Neural cell (in vitro differentiated cells): ENCODE results near the gene MYOF. TPM values are rescaled to one million over a fixed set of nuclear protein-coding genes. Genes with fewer than 3 reads are reported as not detected.

Experiments used
- H2AFZ ChIP-seq: fragments of 200-600, 300-800 bp; sonication (generic), shearing (Covaris generic); 2 replicates; pipeline ENCODE4 v1.6.0; 2014; ENCODE audit warnings: low read depth, mild to moderate bottlenecking, antibody characterized with exemption, low read length, moderate library complexity
- H3F3A ChIP-seq: fragments of 200-600 bp; shearing (Covaris generic); 2 replicates; pipeline ENCODE4 v1.6.1; 2016; ENCODE audit warnings: mild to moderate bottlenecking, moderate library complexity, mixed read lengths, antibody characterized with exemption, low read length; ENCODE audit not compliant: insufficient read depth, poor library complexity, severe bottlenecking
- H3K27ac ChIP-seq: fragments of 200-600, 300-800 bp; sonication (generic), shearing (Covaris generic); 2 replicates; pipeline ENCODE4 v1.5.1; 2014; ENCODE audit warnings: mild to moderate bottlenecking, low read length, moderate library complexity
- H3K27me3 ChIP-seq: fragments of 300-800, 200-600 bp; sonication (generic), shearing (Covaris generic); 2 replicates; pipeline ENCODE4 v1.6.0; 2014; ENCODE audit warnings: mild to moderate bottlenecking, low read depth, low read length, moderate library complexity; ENCODE audit not compliant: insufficient read depth
- H3K36me3 ChIP-seq: fragments of 300-800, 200-600 bp; sonication (generic), shearing (Covaris generic); 2 replicates; pipeline ENCODE4 v1.5.1; 2014; ENCODE audit warnings: mild to moderate bottlenecking, antibody characterized with exemption, low read length, moderate library complexity; ENCODE audit not compliant: insufficient read depth
- H3K4me2 ChIP-seq: fragments of 300-800, 200-600 bp; sonication (generic), shearing (Covaris generic); 2 replicates; pipeline ENCODE4 v1.6.0; 2014; ENCODE audit warnings: mild to moderate bottlenecking, low read length
- H3K4me3 ChIP-seq: fragments of 300-800, 200-600 bp; sonication (generic), shearing (Covaris generic); 2 replicates; pipeline ENCODE4 v1.5.1; 2014; ENCODE audit warnings: mild to moderate bottlenecking, low read length, moderate library complexity
- H3K79me2 ChIP-seq: fragments of 200-600 bp; shearing (Covaris generic); replicated peaks from 2 replicates; pipeline ENCODE4 v1.6.0; 2014; ENCODE audit warnings: mild to moderate bottlenecking, low read length, moderate library complexity; ENCODE audit not compliant: insufficient read depth
- H3K9ac ChIP-seq: fragments of 300-800, 200-600 bp; sonication (generic), shearing (Covaris generic); 2 replicates; pipeline ENCODE4 v1.6.1; 2016; ENCODE audit warnings: mild to moderate bottlenecking, low read length, mixed read lengths
- H3K9me2 ChIP-seq: fragments of 200-600 bp; shearing (Covaris generic); 2 replicates; pipeline ENCODE4 v1.6.1; 2016; ENCODE audit warnings: mild to moderate bottlenecking, low read length, mixed read lengths; ENCODE audit not compliant: insufficient read depth
- H3K9me3 ChIP-seq: fragments of 200-600, 300-800 bp; sonication (generic), shearing (Covaris generic); 2 replicates; pipeline ENCODE4 v1.6.1; 2016; ENCODE audit warnings: mild to moderate bottlenecking, mixed run types, low read length, moderate library complexity, mixed read lengths
- H4K20me1 ChIP-seq: fragments of 200-600 bp; shearing (Covaris generic); 2 replicates; pipeline ENCODE4 v1.6.1; 2016; ENCODE audit warnings: mild to moderate bottlenecking, mixed run types; ENCODE audit not compliant: insufficient read depth
- EP300 ChIP-seq: fragments of 450-650 bp; conservative IDR thresholded peaks from 2 replicates; pipeline ENCODE4 v1.6.1; 2014; ENCODE audit warnings: antibody characterized with exemption, mild to moderate bottlenecking, moderate library complexity; ENCODE audit not compliant: poor library complexity, severe bottlenecking
- EZH2 ChIP-seq: fragments of 200-600, 300-800 bp; shearing (Covaris generic), sonication (generic); IDR thresholded peaks from 2 replicates; pipeline ENCODE4 v1.6.1; 2014; ENCODE audit warnings: antibody characterized with exemption, low read length, borderline replicate concordance, mild to moderate bottlenecking; ENCODE audit not compliant: insufficient read depth, poor library complexity, severe bottlenecking
- MXI1 ChIP-seq: fragments of 450-650 bp; conservative IDR thresholded peaks from 2 replicates; pipeline ENCODE4 v1.6.1; 2014; ENCODE audit warnings: antibody characterized with exemption, mild to moderate bottlenecking; ENCODE audit not compliant: poor library complexity, severe bottlenecking
- POLR2AphosphoS5 ChIP-seq: IDR thresholded peaks from 2 replicates; pipeline ENCODE4 v1.6.1; 2012
- RAD21 ChIP-seq: fragments of 450-650 bp; conservative IDR thresholded peaks from 2 replicates; pipeline ENCODE4 v1.6.1; 2014; ENCODE audit warnings: antibody characterized with exemption, mild to moderate bottlenecking, moderate library complexity
- SMC3 ChIP-seq: fragments of 450-650 bp; conservative IDR thresholded peaks from 2 replicates; pipeline ENCODE4 v1.6.1; 2014; ENCODE audit warnings: antibody characterized with exemption, mild to moderate bottlenecking, moderate library complexity; ENCODE audit not compliant: poor library complexity
- TAF1 ChIP-seq: IDR thresholded peaks from 2 replicates; pipeline ENCODE4 v1.6.1; 2012; ENCODE audit warnings: low read depth
- polyA plus RNA-seq: library from polyadenylated mRNA; depleted of rRNA; stranded (reverse); fragments of >200 nt; gene quantifications from 2 replicates; pipeline ENCODE4 v1.2.3, GENCODE V29; 2014
- TF ChIP-seq, protein P1 (sequence below): fragments of 450-650 bp; IDR thresholded peaks from 2 replicates; pipeline ENCODE4 v1.5.1; 2014; ENCODE audit warnings: antibody characterized with exemption, mild to moderate bottlenecking, moderate library complexity; ENCODE audit not compliant: poor library complexity, severe bottlenecking
- TF ChIP-seq, protein P2 (sequence below): IDR thresholded peaks from 2 replicates; pipeline ENCODE4 v1.6.1; 2012; ENCODE audit warnings: borderline replicate concordance

The MYOF gene
- polyA plus RNA-seq, 1 donor from 2014 or later, result 0.47 TPM

DNA sequence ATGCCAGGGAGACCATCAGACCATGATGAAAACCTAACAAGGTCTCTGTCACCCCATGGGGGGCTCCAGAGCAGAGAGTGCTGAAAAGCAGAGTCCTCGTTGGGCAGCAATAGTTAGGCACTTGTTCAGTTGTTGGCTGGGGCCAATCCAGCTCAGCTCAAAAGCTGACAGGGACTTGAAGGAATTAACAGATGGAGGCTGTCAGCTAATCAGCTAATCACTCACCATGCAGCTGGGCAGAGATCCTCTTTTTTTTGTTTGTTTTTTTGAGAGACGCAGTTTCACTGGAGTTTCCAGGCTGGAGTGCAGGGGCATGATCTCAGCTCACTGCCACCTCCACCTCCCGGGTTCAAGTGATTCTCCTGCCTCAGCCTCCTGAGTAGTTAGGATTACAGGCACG, 32.4 kb upstream of the MYOF start:
- H3F3A ChIP-seq, result no peaks in the 10 kb centered on the region
- no peak overlapping the region for H3K9ac ChIP-seq
- TF ChIP-seq EZH2 (no peak), TAF1 (no peak), EP300 (no peak), MXI1 (no peak), SMC3 (no peak), POLR2AphosphoS5 (no peak)
- TF ChIP-seq, protein P1, sequence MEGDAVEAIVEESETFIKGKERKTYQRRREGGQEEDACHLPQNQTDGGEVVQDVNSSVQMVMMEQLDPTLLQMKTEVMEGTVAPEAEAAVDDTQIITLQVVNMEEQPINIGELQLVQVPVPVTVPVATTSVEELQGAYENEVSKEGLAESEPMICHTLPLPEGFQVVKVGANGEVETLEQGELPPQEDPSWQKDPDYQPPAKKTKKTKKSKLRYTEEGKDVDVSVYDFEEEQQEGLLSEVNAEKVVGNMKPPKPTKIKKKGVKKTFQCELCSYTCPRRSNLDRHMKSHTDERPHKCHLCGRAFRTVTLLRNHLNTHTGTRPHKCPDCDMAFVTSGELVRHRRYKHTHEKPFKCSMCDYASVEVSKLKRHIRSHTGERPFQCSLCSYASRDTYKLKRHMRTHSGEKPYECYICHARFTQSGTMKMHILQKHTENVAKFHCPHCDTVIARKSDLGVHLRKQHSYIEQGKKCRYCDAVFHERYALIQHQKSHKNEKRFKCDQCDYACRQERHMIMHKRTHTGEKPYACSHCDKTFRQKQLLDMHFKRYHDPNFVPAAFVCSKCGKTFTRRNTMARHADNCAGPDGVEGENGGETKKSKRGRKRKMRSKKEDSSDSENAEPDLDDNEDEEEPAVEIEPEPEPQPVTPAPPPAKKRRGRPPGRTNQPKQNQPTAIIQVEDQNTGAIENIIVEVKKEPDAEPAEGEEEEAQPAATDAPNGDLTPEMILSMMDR, result no peak
- TF ChIP-seq, protein P2, sequence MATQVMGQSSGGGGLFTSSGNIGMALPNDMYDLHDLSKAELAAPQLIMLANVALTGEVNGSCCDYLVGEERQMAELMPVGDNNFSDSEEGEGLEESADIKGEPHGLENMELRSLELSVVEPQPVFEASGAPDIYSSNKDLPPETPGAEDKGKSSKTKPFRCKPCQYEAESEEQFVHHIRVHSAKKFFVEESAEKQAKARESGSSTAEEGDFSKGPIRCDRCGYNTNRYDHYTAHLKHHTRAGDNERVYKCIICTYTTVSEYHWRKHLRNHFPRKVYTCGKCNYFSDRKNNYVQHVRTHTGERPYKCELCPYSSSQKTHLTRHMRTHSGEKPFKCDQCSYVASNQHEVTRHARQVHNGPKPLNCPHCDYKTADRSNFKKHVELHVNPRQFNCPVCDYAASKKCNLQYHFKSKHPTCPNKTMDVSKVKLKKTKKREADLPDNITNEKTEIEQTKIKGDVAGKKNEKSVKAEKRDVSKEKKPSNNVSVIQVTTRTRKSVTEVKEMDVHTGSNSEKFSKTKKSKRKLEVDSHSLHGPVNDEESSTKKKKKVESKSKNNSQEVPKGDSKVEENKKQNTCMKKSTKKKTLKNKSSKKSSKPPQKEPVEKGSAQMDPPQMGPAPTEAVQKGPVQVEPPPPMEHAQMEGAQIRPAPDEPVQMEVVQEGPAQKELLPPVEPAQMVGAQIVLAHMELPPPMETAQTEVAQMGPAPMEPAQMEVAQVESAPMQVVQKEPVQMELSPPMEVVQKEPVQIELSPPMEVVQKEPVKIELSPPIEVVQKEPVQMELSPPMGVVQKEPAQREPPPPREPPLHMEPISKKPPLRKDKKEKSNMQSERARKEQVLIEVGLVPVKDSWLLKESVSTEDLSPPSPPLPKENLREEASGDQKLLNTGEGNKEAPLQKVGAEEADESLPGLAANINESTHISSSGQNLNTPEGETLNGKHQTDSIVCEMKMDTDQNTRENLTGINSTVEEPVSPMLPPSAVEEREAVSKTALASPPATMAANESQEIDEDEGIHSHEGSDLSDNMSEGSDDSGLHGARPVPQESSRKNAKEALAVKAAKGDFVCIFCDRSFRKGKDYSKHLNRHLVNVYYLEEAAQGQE, result no peak
- H3K4me3 ChIP-seq, result no peak overlapping the region
- no peak overlapping the region for H2AFZ ChIP-seq
- H3K27ac ChIP-seq, result no peak overlapping the region
- H3K27me3 ChIP-seq, result no peaks in the 10 kb centered on the region
- no peaks in the 10 kb centered on the region for H3K79me2 ChIP-seq
- no peaks in the 10 kb centered on the region for H3K9me2 ChIP-seq
- no peak overlapping the region for H3K4me2 ChIP-seq
- H3K9me3 ChIP-seq, result no peaks in the 10 kb centered on the region
- H4K20me1 ChIP-seq, result no peaks in the 10 kb centered on the region
- no peaks in the 10 kb centered on the region for H3K36me3 ChIP-seq

DNA sequence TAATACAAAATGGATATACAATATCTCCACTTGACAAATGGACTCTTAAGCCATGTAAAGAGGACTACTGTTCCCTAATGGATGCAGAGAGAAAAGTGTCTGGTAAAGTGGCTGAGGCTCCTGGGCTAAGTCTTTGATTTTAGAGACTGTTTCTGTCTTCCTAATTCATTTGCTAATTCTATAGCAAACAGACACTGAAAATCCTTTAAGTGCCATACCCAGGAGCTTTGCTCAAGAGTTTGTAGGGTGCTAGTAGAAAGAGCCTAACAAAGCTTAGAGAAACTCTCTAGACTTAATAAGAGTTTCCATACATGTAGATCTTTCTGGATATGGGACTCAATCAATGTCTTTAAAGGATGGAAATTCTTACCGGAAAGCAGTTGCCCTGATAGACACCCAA, 31.0 kb upstream of the MYOF start:
- H3K9me3 ChIP-seq, result no peaks in the 10 kb centered on the region
- H3K36me3 ChIP-seq, result no peaks in the 10 kb centered on the region
- H3K79me2 ChIP-seq, result no peaks in the 10 kb centered on the region
- H3K4me2 ChIP-seq, result no peak overlapping the region
- H3K9ac ChIP-seq, result no peak overlapping the region
- H3K4me3 ChIP-seq, result no peak overlapping the region
- H3K27me3 ChIP-seq, result no peaks in the 10 kb centered on the region
- no peaks in the 10 kb centered on the region for H4K20me1 ChIP-seq
- no peak overlapping the region for H2AFZ ChIP-seq
- H3K9me2 ChIP-seq, result no peaks in the 10 kb centered on the region
- TF ChIP-seq SMC3, result no peak
- H3K27ac ChIP-seq, result no peak overlapping the region
- no peaks in the 10 kb centered on the region for H3F3A ChIP-seq

DNA sequence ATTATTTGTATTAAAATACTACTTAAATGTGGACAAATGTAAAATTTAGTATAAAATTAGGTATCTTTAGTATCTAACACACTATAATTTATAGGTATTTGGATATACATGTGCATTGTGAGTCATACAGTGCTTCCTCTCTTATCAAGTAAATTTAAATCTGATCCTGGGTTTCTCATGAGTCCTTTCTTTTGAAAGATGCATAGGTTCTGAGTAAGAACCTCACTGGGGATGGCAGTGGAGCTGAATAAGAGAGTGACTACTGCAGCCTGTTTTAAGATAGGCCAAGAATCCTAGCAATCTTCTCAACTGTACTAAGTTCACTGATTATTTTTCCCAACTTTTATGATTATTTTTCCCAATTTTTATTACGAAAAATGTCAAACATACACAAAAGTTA, 30.4 kb upstream of the MYOF start:
- H3K9me2 ChIP-seq, result no peaks in the 10 kb centered on the region
- H3K27me3 ChIP-seq, result no peaks in the 10 kb centered on the region
- H3K9me3 ChIP-seq, result no peaks in the 10 kb centered on the region
- no peak overlapping the region for H3K4me3 ChIP-seq
- no peak for TF ChIP-seq TAF1
- TF ChIP-seq RAD21, result no peak
- TF ChIP-seq, protein P1, result no peak
- no peak for TF ChIP-seq EP300
- no peak for TF ChIP-seq MXI1
- TF ChIP-seq EZH2, result no peak
- TF ChIP-seq, protein P2, result no peak
- TF ChIP-seq SMC3, result no peak
- TF ChIP-seq POLR2AphosphoS5, result no peak
- no peaks in the 10 kb centered on the region for H4K20me1 ChIP-seq
- no peaks in the 10 kb centered on the region for H3F3A ChIP-seq
- H3K9ac ChIP-seq, result no peak overlapping the region
- no peaks in the 10 kb centered on the region for H3K36me3 ChIP-seq
- H3K4me2 ChIP-seq, result no peak overlapping the region
- H3K27ac ChIP-seq, result no peak overlapping the region
- no peak overlapping the region for H2AFZ ChIP-seq
- no peaks in the 10 kb centered on the region for H3K79me2 ChIP-seq
